HG03558 (cell line): ENCODE data around the gene PCNX4.

ENCODE experiments used
- ATAC-seq: cut with Tn5 transposase; IDR thresholded peaks from one replicate; pipeline ENCODE4 v1.9.1; 2021; ENCODE audit warnings: moderate number of reproducible peaks; ENCODE audit not compliant: unreplicated experiment; ENCODE audit errors: extremely low read depth

PCNX4 gene

GRCh38 chr14:60169722-60170121, 78.0 kb downstream of the PCNX4 start:
- ATAC-seq: no peak

GRCh38 chr14:60170948-60171347, 79.2 kb downstream of the PCNX4 start:
- ATAC-seq: no peak

- no peak for ATAC-seq
Measured at GRCh38 chr14:60171690-60172089, 80.0 kb downstream of the PCNX4 start.

- ATAC-seq: no peak
Measured at GRCh38 chr14:60174352-60175254, 82.9 kb downstream of the PCNX4 start.

- no peak for ATAC-seq
Measured at GRCh38 chr14:60175255-60175902, 83.7 kb downstream of the PCNX4 start.

GRCh38 chr14:60178164-60178563, 86.4 kb downstream of the PCNX4 start:
- ATAC-seq: no peak

GRCh38 chr14:60178820-60179219, 87.1 kb downstream of the PCNX4 start:
- no peak for ATAC-seq

- ATAC-seq: no peak
Measured at GRCh38 chr14:60179431-60179869, 87.7 kb downstream of the PCNX4 start.

- ATAC-seq: no peak
Measured at GRCh38 chr14:60183138-60183537, 91.4 kb downstream of the PCNX4 start.

GRCh38 chr14:60183741-60184140, 92.0 kb downstream of the PCNX4 start:
- no peak for ATAC-seq

GRCh38 chr14:60184146-60184904, 92.6 kb downstream of the PCNX4 start:
- ATAC-seq: no peak

GRCh38 chr14:60184905-60185555, 93.3 kb downstream of the PCNX4 start:
- ATAC-seq: no peak

GRCh38 chr14:60188115-60188514, 96.4 kb downstream of the PCNX4 start:
- no peak for ATAC-seq

- no peak for ATAC-seq
Measured at GRCh38 chr14:60188696-60189095, 97.0 kb downstream of the PCNX4 start.

GRCh38 chr14:60189923-60190840, 98.5 kb downstream of the PCNX4 start:
- ATAC-seq: peak; percentile 36

GRCh38 chr14:60195179-60195810, 103.6 kb downstream of the PCNX4 start:
- peak; percentile 61 for ATAC-seq

GRCh38 chr14:60196291-60196690, 104.6 kb downstream of the PCNX4 start:
- ATAC-seq: no peak

GRCh38 chr14:60197629-60198303, 106.0 kb downstream of the PCNX4 start:
- no peak for ATAC-seq
